SH-SY5Y (cell line): ENCODE measurements around the gene PRIM1.

ENCODE experiments used
- GATA2 ChIP-seq: IDR thresholded peaks from 2 replicates; pipeline ENCODE4 v1.6.1; 2011; ENCODE audit warnings: mild to moderate bottlenecking, low read depth, low read length
- GATA3 ChIP-seq: IDR thresholded peaks from 2 replicates; pipeline ENCODE4 v1.6.1; 2011; ENCODE audit warnings: low read depth, mild to moderate bottlenecking, low read length, moderate library complexity

Gene PRIM1

DNA sequence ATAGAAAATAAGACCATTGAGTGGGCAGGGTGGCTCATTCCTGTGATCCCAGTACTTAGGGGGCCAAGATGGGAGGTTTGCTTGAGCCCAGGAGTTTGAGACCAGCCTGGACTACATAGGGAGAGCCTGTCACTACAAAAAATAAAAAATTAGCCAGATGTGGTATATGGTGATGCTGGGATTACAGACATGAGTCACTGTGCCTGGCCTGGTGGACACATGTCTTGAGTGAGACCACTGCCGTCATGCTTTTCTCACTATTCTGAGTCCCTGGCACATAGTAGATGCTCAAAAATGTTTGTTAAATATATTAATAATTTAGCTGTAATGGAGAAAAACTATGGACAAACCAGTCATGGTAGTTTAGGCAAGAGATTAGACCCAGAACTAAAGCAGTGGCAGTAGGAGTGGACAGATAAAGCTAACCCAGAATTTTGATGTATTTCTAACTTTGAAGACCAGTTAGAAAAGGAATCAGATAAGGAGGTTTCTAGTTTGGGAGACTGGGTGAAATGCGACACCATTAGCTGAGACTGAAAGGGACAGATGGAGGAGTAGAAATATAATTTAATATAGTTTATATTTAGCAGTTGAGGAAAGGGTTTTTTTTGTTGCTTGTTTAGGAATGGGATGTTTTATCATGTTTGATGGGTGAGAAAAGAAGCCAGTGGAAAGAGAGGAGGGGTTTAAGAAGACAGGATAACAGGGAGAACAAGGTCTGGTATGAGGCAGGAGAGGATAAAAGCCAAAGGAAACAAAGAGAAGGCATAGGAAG lies 56.6 kb downstream of the PRIM1 start:
- TF ChIP-seq GATA2: no peak
- TF ChIP-seq GATA3: no peak

DNA sequence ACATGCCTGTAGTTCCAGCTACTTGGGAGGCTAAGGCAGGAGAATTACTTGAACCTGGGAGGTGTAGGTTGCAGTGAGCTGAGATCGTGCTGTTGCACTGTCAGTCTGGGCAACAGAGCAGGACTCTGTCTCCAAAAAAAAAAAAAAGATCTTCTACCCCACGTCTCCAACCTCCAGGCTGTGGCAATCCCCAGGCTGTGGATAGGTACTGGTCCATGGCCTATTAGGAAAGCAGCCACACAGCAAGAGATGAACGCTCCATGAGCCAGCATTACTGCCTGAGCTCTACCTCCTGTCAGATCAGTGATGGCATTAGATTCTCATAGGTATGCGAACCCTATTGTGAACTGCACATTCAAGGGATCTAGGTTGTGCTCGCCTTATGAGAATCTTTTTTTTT lies 58.0 kb downstream of the PRIM1 start:
- no peak for TF ChIP-seq GATA3
- TF ChIP-seq GATA2: no peak

DNA sequence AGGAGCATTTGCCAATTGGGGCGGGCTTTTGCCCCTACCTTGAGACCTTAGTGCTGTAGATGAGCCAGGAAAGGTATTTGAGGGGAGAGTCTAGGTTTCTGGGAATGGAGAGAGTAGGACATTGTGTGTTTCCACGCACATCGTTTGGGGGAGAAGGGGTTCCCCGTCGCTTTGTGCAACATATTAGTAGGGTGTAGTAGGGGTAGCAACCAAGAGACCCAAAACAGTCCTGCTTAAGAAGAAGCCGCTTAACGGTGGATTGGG lies 63.3 kb downstream of the PRIM1 start:
- TF ChIP-seq GATA3: no peak
- no peak for TF ChIP-seq GATA2

DNA sequence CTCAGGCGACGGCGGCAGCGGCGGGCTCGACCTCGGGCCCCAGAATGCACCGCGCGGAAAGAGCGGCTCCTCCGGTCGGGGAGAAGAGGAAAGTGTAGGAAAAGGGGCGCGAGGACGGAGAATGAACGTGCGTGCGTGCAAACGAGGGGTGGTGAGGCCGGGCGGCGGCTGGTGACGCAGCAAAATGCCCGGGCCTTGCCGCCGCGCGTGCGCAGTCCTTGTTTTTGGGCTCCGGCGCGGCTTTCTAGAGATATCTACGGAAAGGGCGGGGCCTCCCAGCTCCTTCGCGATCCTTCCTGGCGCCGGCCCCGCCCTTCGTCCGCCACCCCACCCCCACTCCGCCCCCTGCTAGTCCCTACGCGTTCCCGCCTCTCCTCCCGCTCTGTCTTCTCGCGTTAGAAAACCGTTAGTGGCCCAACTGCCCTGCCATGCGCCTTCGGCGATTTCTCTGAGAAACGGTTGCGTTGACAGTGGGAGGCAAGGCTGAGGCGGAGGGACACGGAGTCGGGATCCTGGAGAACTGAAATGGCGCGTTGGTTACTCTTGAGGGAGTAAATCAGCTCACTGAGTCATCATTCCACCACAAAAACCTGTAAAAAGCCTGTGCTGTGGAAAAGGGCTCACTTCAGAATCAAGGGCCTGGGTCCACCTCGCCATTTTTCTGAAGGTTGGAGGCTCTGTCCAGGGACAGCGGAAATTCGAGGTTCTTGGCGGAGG lies 63.8 kb downstream of the PRIM1 start, which contains the start of gene PTGES3:
PTGES3 (minus strand) TSS at position 156 of the 717 bp plus-strand sequence. CDS start 285 bp downstream, outside the sequence.
- TF ChIP-seq GATA3 (no peak), GATA2 (no peak)

DNA sequence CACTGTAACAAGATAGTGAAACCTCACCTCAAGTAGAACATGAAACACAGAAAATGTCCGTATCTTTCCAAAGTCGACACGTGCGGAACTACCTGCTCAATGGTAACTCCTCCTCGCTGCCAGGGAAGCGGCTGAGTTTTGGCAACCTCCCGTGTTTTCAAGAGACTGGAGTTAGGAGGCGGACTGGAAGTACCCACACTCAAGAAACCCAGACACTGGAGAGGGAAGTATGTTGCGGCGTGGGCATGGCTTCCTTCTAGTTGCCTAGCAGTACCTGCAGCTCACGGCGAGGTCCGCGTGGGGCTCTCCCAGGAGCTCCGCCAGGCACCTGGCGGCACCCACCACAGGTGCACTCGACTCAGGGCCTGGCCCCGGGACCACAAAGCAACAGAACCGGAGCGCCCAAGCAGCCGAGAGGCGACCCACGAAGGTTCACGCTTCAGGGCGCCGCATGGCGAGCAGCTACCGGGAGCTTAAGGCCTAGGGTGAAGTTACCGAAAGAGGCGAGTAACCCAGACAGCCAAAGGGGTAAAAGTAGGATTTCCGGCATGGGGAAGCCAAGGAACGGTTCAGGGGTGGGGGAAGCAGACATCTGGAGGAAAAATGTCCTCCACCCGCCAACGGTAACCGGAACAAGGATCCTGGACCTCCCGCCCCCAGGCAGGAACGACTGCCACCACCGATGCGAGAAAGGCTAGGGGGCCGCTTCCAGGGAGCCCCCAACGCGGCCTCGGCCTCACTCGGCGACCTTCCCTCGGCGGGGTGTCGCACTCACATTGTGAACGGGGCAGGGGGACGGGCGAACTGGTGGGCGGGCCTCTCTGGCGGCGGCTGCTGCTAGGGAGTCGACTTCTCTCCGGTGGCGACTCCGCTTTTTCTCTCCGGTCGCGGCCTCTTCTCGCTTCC lies 64.6 kb downstream of the PRIM1 start:
- TF ChIP-seq GATA2 (no peak), GATA3 (no peak)

DNA sequence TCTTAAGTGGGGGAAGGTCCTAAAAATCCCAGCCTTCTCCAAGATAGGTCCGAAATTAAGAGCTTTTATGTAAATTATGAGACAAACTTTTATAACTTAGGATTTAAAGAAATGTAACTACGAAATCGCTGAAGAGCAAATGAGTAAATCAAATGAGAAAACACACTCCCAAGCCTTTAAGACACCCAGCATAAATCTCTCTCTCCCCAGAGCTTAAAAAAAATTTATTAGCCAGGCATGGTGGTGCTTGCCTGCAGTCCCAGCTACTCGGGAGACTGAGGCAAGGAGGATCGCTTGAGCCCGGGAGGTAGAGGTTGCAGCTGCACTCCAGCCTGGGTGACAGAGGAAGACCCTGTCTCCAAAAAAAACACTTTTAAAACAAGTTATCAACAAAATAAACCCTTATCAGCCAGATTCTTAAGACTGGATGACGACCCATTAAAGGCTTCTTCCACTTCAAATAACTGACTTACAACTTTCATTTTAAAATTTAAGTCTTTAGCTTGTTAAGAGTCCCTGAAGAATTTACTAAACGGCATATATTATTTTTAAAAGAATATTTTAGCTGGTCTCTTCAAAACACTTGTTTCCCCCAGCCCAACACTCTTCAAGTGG lies 67.3 kb downstream of the PRIM1 start:
- no peak for TF ChIP-seq GATA3
- no peak for TF ChIP-seq GATA2

DNA sequence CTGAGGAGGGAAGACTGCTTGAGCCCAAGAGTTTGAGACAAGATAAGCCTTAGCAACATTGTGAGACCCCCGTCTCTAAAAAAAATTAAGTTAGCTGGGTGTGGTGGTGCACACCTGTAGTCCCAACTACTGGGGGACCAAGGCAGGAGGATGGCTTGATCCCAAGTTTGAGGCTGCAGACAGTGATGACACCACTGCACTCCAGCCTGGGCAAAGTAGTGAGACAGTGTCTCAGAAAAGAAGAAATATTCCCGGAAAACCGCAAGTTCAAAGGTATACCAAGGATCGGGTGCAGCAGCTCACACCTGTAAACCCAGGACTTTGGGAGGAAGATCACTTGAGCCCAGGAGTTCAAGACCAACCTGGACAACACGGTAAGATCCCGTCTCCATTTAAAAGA lies 69.8 kb downstream of the PRIM1 start:
- no peak for TF ChIP-seq GATA2
- TF ChIP-seq GATA3: no peak
